ENCODE results near the gene C11orf21. TPM values are rescaled to one million over a fixed set of nuclear protein-coding genes. Genes with fewer than 3 reads are reported as not detected.

The C11orf21 gene
- total RNA-seq, 1 donor: not detected

- no peak for DNase-seq (ENCODE audit: low read depth)
- TF ChIP-seq CTCF (IDR thresholded peaks at IDR 0.05; ENCODE audit: insufficient read depth, low read length): peak; percentile 13
- H3K4me3 ChIP-seq (ENCODE audit: low read depth, low read length): no peak overlapping the region
Measured at GRCh38 chr11:2298795-2299761, 2.6 kb downstream of the C11orf21 start.

DNA sequence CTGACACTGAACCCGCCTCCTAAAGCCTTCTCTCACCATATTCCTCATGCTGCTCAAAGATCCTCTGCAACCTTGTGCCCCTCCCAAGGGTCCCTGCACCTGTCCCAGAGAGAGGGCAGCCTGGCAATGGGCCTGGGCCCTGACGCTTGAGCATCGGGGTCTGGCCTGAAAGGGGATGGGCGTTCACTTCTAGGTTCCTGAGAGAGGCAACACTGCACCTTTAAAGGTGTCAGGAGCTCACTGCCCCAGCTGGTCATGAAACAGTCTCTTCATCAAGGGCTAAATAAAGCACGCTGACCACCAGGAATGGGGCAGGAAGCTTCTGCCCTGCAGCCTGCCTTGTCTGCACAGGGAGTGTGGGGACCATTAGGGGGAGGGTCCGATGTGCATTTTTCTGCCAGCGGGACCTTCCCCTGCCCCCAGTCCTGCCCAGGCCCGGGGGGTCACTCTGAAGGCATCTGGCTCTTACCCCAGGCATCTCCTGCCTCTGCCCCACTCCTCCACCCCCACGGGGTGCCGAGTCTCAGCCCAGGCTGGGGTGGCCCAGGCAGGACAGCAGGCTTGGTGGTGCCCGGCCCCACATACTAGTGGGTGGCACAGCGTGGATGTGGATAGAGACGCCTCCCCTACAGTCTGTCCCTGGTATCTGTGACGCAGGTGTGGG, 3.5 kb downstream of the C11orf21 start:
- DNase-seq (ENCODE audit: low read depth): no peak
- TF ChIP-seq CTCF (IDR thresholded peaks at IDR 0.05; ENCODE audit: insufficient read depth, low read length): no peak
- H3K4me3 ChIP-seq (ENCODE audit: low read depth, low read length): no peak overlapping the region

GRCh38 chr11:2297623-2298030, 4.1 kb downstream of the C11orf21 start:
- DNase-seq (ENCODE audit: low read depth): no peak
- TF ChIP-seq CTCF (IDR thresholded peaks at IDR 0.05; ENCODE audit: insufficient read depth, low read length): no peak
- no peak overlapping the region for H3K4me3 ChIP-seq (ENCODE audit: low read depth, low read length)

- no peak overlapping the region for H3K4me3 ChIP-seq (ENCODE audit: low read depth, low read length)
- no peak for TF ChIP-seq CTCF (IDR thresholded peaks at IDR 0.05; ENCODE audit: insufficient read depth, low read length)
- no peak for DNase-seq (ENCODE audit: low read depth)
Measured at GRCh38 chr11:2296913-2297622, 4.7 kb downstream of the C11orf21 start.

GRCh38 chr11:2295971-2296912, 5.5 kb downstream of the C11orf21 start:
- no peak overlapping the region for H3K4me3 ChIP-seq (ENCODE audit: low read depth, low read length)
- DNase-seq (ENCODE audit: low read depth): no peak
- no peak for TF ChIP-seq CTCF (IDR thresholded peaks at IDR 0.05; ENCODE audit: insufficient read depth, low read length)

DNA sequence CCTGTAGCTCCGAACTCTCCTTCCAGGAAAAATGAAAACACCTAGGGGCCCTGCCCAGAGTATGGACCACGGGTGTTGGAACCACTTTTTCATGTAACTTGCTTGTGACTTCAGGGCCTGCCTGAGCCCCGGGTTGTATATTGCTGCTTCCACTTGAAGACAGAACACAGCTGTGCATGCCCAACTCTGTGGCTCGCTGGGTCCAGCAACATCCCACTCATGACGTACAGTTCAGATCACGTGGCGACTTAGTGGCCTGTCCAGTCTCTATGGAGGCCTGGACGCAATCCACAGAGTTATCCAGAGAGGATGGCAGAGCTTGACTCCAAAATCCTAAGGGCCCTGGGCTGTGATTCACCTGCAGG, 6.8 kb downstream of the C11orf21 start:
- DNase-seq (ENCODE audit: low read depth): no peak
- TF ChIP-seq CTCF (IDR thresholded peaks at IDR 0.05; ENCODE audit: insufficient read depth, low read length): no peak

More for the DNA sequence above, 6.8 kb downstream of the C11orf21 start:
- no peak overlapping the region for H3K4me3 ChIP-seq (ENCODE audit: low read depth, low read length)

All from fibroblast of the aortic adventitia (primary cell).